GM23338 (cell line): Measurements from ENCODE around the gene FCN1. TPM values are rescaled to one million over a fixed set of nuclear protein-coding genes. Genes with fewer than 3 reads are reported as not detected.

Experiments
- ATAC-seq: fragments of 200-7000 bp; cut with Tn5 transposase; 3 replicates; pipeline ENCODE4 v1.9.1; 2020
- DNase-seq: peaks from one replicate; pipeline ENCODE4 v3.0.0-alpha.2; 2015; ENCODE audit warnings: low spot score
- H2AFZ ChIP-seq: fragments of 200-600 bp; sonication (generic); 2 replicates; pipeline ENCODE4 v1.8.0; 2016; ENCODE audit warnings: antibody characterized with exemption, mild to moderate bottlenecking, moderate library complexity
- H3F3A ChIP-seq: fragments of 200-600 bp; sonication (generic); replicated peaks from 2 replicates; pipeline ENCODE4 v1.8.0; 2017; ENCODE audit warnings: antibody characterized with exemption, mixed run types, low read depth
- H3K27ac ChIP-seq: fragments of 200-600 bp; sonication (generic); 2 replicates; pipeline ENCODE4 v1.6.1; 2016; ENCODE audit warnings: low read depth
- H3K27me3 ChIP-seq: fragments of 200-600 bp; sonication (generic); 2 replicates; pipeline ENCODE4 v1.8.0; 2016; ENCODE audit warnings: mild to moderate bottlenecking, mixed run types, moderate library complexity; ENCODE audit not compliant: insufficient read depth
- H3K36me3 ChIP-seq: fragments of 200-600 bp; sonication (generic); 2 replicates; pipeline ENCODE4 v1.8.0; 2016; ENCODE audit warnings: mild to moderate bottlenecking; ENCODE audit not compliant: insufficient read depth
- H3K4me1 ChIP-seq: fragments of 200-600 bp; sonication (generic); 2 replicates; pipeline ENCODE4 v1.8.0; 2016; ENCODE audit warnings: mild to moderate bottlenecking, moderate library complexity; ENCODE audit not compliant: insufficient read depth
- H3K4me2 ChIP-seq: fragments of 200-600 bp; sonication (generic); 2 replicates; pipeline ENCODE4 v1.7.1; 2017; ENCODE audit warnings: mixed run types
- H3K4me3 ChIP-seq: fragments of 200-600 bp; sonication (generic); 2 replicates; pipeline ENCODE4 v1.6.1; 2016; ENCODE audit warnings: mixed run types
- H3K79me2 ChIP-seq: fragments of 200-600 bp; sonication (generic); replicated peaks from 2 replicates; pipeline ENCODE4 v1.8.0; 2017; ENCODE audit warnings: mild to moderate bottlenecking; ENCODE audit not compliant: insufficient read depth
- H3K9me2 ChIP-seq: fragments of 200-600 bp; sonication (generic); 2 replicates; pipeline ENCODE4 v1.8.0; 2017; ENCODE audit not compliant: insufficient read depth
- H4K20me1 ChIP-seq: fragments of 200-600 bp; sonication (generic); replicated peaks from 2 replicates; pipeline ENCODE4 v1.8.0; 2017; ENCODE audit warnings: mild to moderate bottlenecking; ENCODE audit not compliant: insufficient read depth
- H3K27ac Mint-ChIP-seq: 2 replicates; pipeline ENCODE4 v1.8.0; 2020; ENCODE audit warnings: inconsistent platforms, mild to moderate bottlenecking, moderate library complexity, mixed read lengths
- H3K27me3 Mint-ChIP-seq: 3 replicates; pipeline ENCODE4 v1.8.0; 2022; ENCODE audit warnings: low read depth, mild to moderate bottlenecking, moderate library complexity, mixed read lengths, inconsistent platforms; ENCODE audit not compliant: insufficient read depth, poor library complexity
- H3K36me3 Mint-ChIP-seq: 3 replicates; pipeline ENCODE4 v1.8.0; 2021; ENCODE audit warnings: low read depth, mild to moderate bottlenecking, inconsistent platforms, moderate library complexity, mixed read lengths
- H3K4me1 Mint-ChIP-seq: 3 replicates; pipeline ENCODE4 v1.8.0; 2020; ENCODE audit warnings: mild to moderate bottlenecking, inconsistent platforms, mixed read lengths
- H3K4me3 Mint-ChIP-seq: 3 replicates; pipeline ENCODE4 v1.8.0; 2021; ENCODE audit warnings: moderate library complexity, mild to moderate bottlenecking, inconsistent platforms, mixed read lengths
- H3K9me3 Mint-ChIP-seq: 3 replicates; pipeline ENCODE4 v1.8.0; 2020; ENCODE audit warnings: moderate library complexity, mild to moderate bottlenecking, inconsistent platforms, mixed read lengths
- CREB1 ChIP-seq: fragments of 250-450 bp; sonication (Bioruptor Pico); IDR thresholded peaks from 2 replicates; pipeline ENCODE4 v1.5.0; 2020; ENCODE audit warnings: low read depth, mild to moderate bottlenecking, moderate library complexity
- CTCF ChIP-seq, 2 experiments: fragments of 200-600 bp in 1 of 2; sonication (generic) in 1 of 2; conservative IDR thresholded peaks; 2 replicates each; pipeline versions ENCODE4 v1.5.1 to v1.6.1; 2016 to 2017; ENCODE audit warnings: antibody characterized with exemption in 2 of 2, low read depth in 2 of 2, mild to moderate bottlenecking in 2 of 2, moderate library complexity in 1 of 2
- ETS1 ChIP-seq: IDR thresholded peaks from 2 replicates; pipeline ENCODE4 v1.6.1; 2016; ENCODE audit warnings: antibody characterized with exemption
- EZH2phosphoT487 ChIP-seq: fragments of 200-600 bp; sonication (generic); IDR thresholded peaks from one replicate; pipeline ENCODE4 v1.8.1; 2018; ENCODE audit warnings: antibody characterized with exemption; ENCODE audit not compliant: unreplicated experiment
- JUNB ChIP-seq: IDR thresholded peaks from one replicate; pipeline ENCODE4 v1.6.1; 2016; ENCODE audit warnings: antibody characterized with exemption; ENCODE audit not compliant: unreplicated experiment
- NANOG ChIP-seq: IDR thresholded peaks from 2 replicates; pipeline ENCODE4 v1.6.1; 2016; ENCODE audit warnings: antibody characterized with exemption, borderline replicate concordance
- POLR2AphosphoS5 ChIP-seq: IDR thresholded peaks from 2 replicates; pipeline ENCODE4 v1.6.1; 2016; ENCODE audit warnings: antibody characterized with exemption, low read depth
- STAT1 ChIP-seq: IDR thresholded peaks from one replicate; pipeline ENCODE4 v1.6.1; 2016; ENCODE audit warnings: antibody characterized with exemption; ENCODE audit not compliant: unreplicated experiment
- ZNF114 ChIP-seq: fragments of 250-450 bp; sonication (Bioruptor Pico); IDR thresholded peaks from 2 replicates; pipeline ENCODE4 v1.5.0; 2020; ENCODE audit warnings: mild to moderate bottlenecking, moderate library complexity
- ZNF331 ChIP-seq: fragments of 250-450 bp; sonication (Bioruptor Pico); IDR thresholded peaks from 2 replicates; pipeline ENCODE4 v1.5.0; 2020; ENCODE audit warnings: low read depth, mild to moderate bottlenecking, moderate library complexity
- ZNF462 ChIP-seq: fragments of 250-450 bp; sonication (Bioruptor Pico); IDR thresholded peaks from 2 replicates; pipeline ENCODE4 v1.5.0; 2020; ENCODE audit warnings: mild to moderate bottlenecking, moderate library complexity
- polyA plus RNA-seq: library from polyadenylated mRNA; unstranded; fragments of >200 nt; fragmentation: Nextera tagmentation; extraction: Ambion mirVana; gene quantifications from 2 replicates; pipeline ENCODE4 v1.2.1, GENCODE V29; 2016
- total RNA-seq: library from RNA; depleted of rRNA; stranded (reverse); fragments of >200 nt; shearing (Covaris generic); gene quantifications from 2 replicates; pipeline ENCODE4 v1.2.3, GENCODE V29; 2014

The FCN1 gene
- total and polyA plus RNA-seq, 2 experiments from 2014 or later = not detected

- TF ChIP-seq ZNF462 (CRISPR knock-in tag) (no peak), JUNB (no peak), STAT1 (no peak), ZNF331 (CRISPR knock-in tag) (no peak), NANOG (no peak), ETS1 (no peak), EZH2phosphoT487 (no peak)
Measured at GRCh38 chr9:134928436-134929192, 10.9 kb upstream of the FCN1 start (continued).

- Histone ChIP-seq H3K4me1 (no peaks in the 10 kb centered on the region), H3K4me2 (no peak overlapping the region), H3K79me2 (no peaks in the 10 kb centered on the region), H3K27me3 (no peaks in the 10 kb centered on the region), H3K36me3 (no peaks in the 10 kb centered on the region), H3F3A (no peaks in the 10 kb centered on the region), H3K9me2 (0 out of 2 replicates have a peak, but pooled peaks cover 3% of the 10 kb centered on the region), H4K20me1 (no peaks in the 10 kb centered on the region), H2AFZ (no peak overlapping the region), H3K4me3 (no peak overlapping the region), H3K27ac (no peak overlapping the region)
- no peak for ATAC-seq
- Mint-ChIP-seq H3K4me3 (no peak overlapping the region), H3K9me3 (no peaks in the 10 kb centered on the region; the same call in 1 of the 3 replicates), H3K27me3 (peaks cover 3% of the 10 kb centered on the region), H3K36me3 (no peaks in the 10 kb centered on the region; the same call in 2 of the 3 replicates), H3K27ac (no peak overlapping the region), H3K4me1 (no peaks in the 10 kb centered on the region)
- TF ChIP-seq ZNF114 (CRISPR knock-in tag) (no peak), POLR2AphosphoS5 (no peak), ZNF331 (CRISPR knock-in tag) (no peak), CREB1 (CRISPR knock-in tag) (no peak), CTCF (conservative IDR thresholded peaks at IDR 0.05; ENCODE audit: low read depth in 2 of 2) (no peak), NANOG (no peak), ETS1 (no peak)
- DNase-seq = no peak
Measured at GRCh38 chr9:134925011-134925511, 7.3 kb upstream of the FCN1 start.
